Measurements from ENCODE around the gene MCRIP1.

DNA sequence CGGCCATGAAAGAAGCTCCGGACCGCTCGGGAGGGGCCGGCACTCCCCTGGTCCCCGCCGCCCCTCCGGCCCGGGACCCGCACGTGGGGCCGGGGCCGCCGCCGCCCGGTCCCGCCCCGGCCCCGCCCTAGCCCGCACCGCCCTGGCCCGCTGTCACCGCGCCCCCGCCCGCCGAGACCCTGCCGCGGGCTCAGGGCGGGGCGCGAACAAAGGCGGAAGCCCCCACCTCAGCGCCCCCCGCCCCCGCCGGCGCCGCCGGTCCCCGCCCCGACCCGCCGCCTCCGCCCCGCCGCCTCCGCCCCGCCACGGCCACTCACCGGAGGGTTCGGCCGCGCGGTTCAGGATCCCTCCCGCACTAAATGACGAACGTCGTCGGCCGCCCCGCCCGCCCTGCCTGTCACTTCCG is 37.9 kb upstream of the MCRIP1 start, which contains the start of gene ARHGDIA:
- no peak for TF ChIP-seq CTCF (IDR thresholded peaks at IDR 0.05)
- TF ChIP-seq EZH2 (IDR thresholded peaks at IDR 0.05; ENCODE audit: borderline replicate concordance, insufficient read depth, low read depth, low read length, poor library complexity, severe bottlenecking), result no peak

Measured in B cell (primary cell).